DMS53 treated with DMSO at 0.1 percent for 48 hours (cell line): ENCODE results near the gene H2AZ1.
"Not testable (repeated sequence)": the region's sequence is repeated elsewhere in the genome, so short reads cannot be mapped to it uniquely, and the experiment has no call there.

Source experiments
- DNase-seq: peaks from one replicate; lab custom pipeline; 2025; ENCODE audit not compliant: unreplicated experiment; lab: John Stamatoyannopoulos, UW

The H2AZ1 gene

GRCh38 chr4:99949999-99950912, at the start of gene H2AZ1:
Gene H2AZ1 (minus strand): TSS chr4:99950275. CDS start chr4:99950170, 105 bp downstream.
- DNase-seq, result peak; percentile 95

GRCh38 chr4:99998062-99998867, 48.2 kb upstream of the H2AZ1 start:
- DNase-seq, result peak; percentile 13

GRCh38 chr4:99991741-99992140, 41.7 kb upstream of the H2AZ1 start:
- no peak for DNase-seq

- DNase-seq, result no peak
Observed at GRCh38 chr4:99987681-99988080, 37.6 kb upstream of the H2AZ1 start.

GRCh38 chr4:99986792-99987191, 36.7 kb upstream of the H2AZ1 start:
- DNase-seq, result no peak

- DNase-seq, result no peak
Observed at GRCh38 chr4:99983289-99983943, 33.3 kb upstream of the H2AZ1 start.

- DNase-seq, result no peak
Observed at GRCh38 chr4:99979872-99980271, 29.8 kb upstream of the H2AZ1 start.

GRCh38 chr4:99971453-99972111, 21.5 kb upstream of the H2AZ1 start:
- DNase-seq, result no peak

GRCh38 chr4:99968330-99968729, 18.3 kb upstream of the H2AZ1 start:
- DNase-seq, result no peak

GRCh38 chr4:99966692-99967091, 16.6 kb upstream of the H2AZ1 start:
- DNase-seq, result no peak

GRCh38 chr4:99965674-99966350, 15.7 kb upstream of the H2AZ1 start:
- DNase-seq, result no peak

- DNase-seq, result no peak
Observed at GRCh38 chr4:99965173-99965572, 15.1 kb upstream of the H2AZ1 start.

GRCh38 chr4:99961711-99962110, 11.6 kb upstream of the H2AZ1 start:
- no peak for DNase-seq

- DNase-seq, result no peak
Observed at GRCh38 chr4:99960648-99961047, 10.6 kb upstream of the H2AZ1 start.

- not testable (repeated sequence) for DNase-seq
Observed at GRCh38 chr4:99958207-99958606, 8.1 kb upstream of the H2AZ1 start.

- no peak for DNase-seq
Observed at GRCh38 chr4:99950913-99951254, 809 bp upstream of the H2AZ1 start.

GRCh38 chr4:99949034-99949998, 759 bp downstream of the H2AZ1 start:
- peak; percentile 72 for DNase-seq

GRCh38 chr4:99947608-99948007, 2.5 kb downstream of the H2AZ1 start:
- no peak for DNase-seq

- DNase-seq, result no peak
Observed at GRCh38 chr4:99947190-99947578, 2.9 kb downstream of the H2AZ1 start.
